DOHH2 (cell line): ENCODE results near the gene ZNF81.

ENCODE experiments used
- H3F3A ChIP-seq: fragments of 200-600 bp; sonication (generic), shearing (Covaris generic); 2 replicates; pipeline ENCODE4 v1.6.0; 2016; ENCODE audit warnings: antibody characterized with exemption, mild to moderate bottlenecking; ENCODE audit not compliant: control insufficient read depth, insufficient read depth
- H3K27ac ChIP-seq: fragments of 200-600 bp; sonication (generic); 2 replicates; pipeline ENCODE4 v1.5.1; 2014; ENCODE audit warnings: low read depth, mild to moderate bottlenecking, low read length, moderate library complexity
- H3K27me3 ChIP-seq: fragments of 200-600 bp; sonication (generic); 2 replicates; pipeline ENCODE4 v1.6.1; 2014; ENCODE audit warnings: mild to moderate bottlenecking, low read length, mixed read lengths; ENCODE audit not compliant: control insufficient read depth
- H3K36me3 ChIP-seq: fragments of 200-600 bp; sonication (generic); 2 replicates; pipeline ENCODE4 v1.6.1; 2014; ENCODE audit warnings: mild to moderate bottlenecking, low read length, moderate library complexity, mixed read lengths; ENCODE audit not compliant: control insufficient read depth
- H3K4me1 ChIP-seq: fragments of 200-600 bp; sonication (generic); 2 replicates; pipeline ENCODE4 v1.6.1; 2014; ENCODE audit warnings: mild to moderate bottlenecking, low read length, mixed read lengths; ENCODE audit not compliant: control insufficient read depth
- H3K4me2 ChIP-seq: fragments of 200-600 bp; sonication (generic); 2 replicates; pipeline ENCODE4 v1.6.0; 2014; ENCODE audit warnings: mild to moderate bottlenecking, low read length, moderate library complexity
- H3K4me3 ChIP-seq: fragments of 200-600 bp; sonication (generic); 2 replicates; pipeline ENCODE4 v1.5.1; 2014; ENCODE audit warnings: mild to moderate bottlenecking, low read length, mixed read lengths
- H3K79me2 ChIP-seq: fragments of 200-600 bp; sonication (generic); 2 replicates; pipeline ENCODE4 v1.6.1; 2014; ENCODE audit warnings: mild to moderate bottlenecking, low read length, mixed read lengths; ENCODE audit not compliant: control insufficient read depth
- H3K9me2 ChIP-seq: fragments of 200-600 bp; sonication (generic); replicated peaks from 2 replicates; pipeline ENCODE4 v1.6.1; 2014; ENCODE audit warnings: mild to moderate bottlenecking, low read length, mixed read lengths; ENCODE audit not compliant: control insufficient read depth
- H3K9me3 ChIP-seq: fragments of 200-600 bp; sonication (generic); 2 replicates; pipeline ENCODE4 v1.6.1; 2014; ENCODE audit warnings: antibody characterized with exemption, low read length, mixed read lengths; ENCODE audit not compliant: control insufficient read depth, insufficient read depth
- H4K20me1 ChIP-seq: fragments of 200-600 bp; sonication (generic); 2 replicates; pipeline ENCODE4 v1.6.0; 2014; ENCODE audit warnings: low read depth, mild to moderate bottlenecking, antibody characterized with exemption, low read length, moderate library complexity; ENCODE audit not compliant: control insufficient read depth, insufficient read depth
- EZH2phosphoT487 ChIP-seq: fragments of 200-600 bp; sonication (generic); IDR thresholded peaks from 2 replicates; pipeline ENCODE4 v1.6.1; 2017; ENCODE audit warnings: borderline replicate concordance, mild to moderate bottlenecking, antibody characterized with exemption, low read length, moderate library complexity, mixed read lengths
- TF ChIP-seq, protein P1 (sequence below): fragments of 200-600 bp; sonication (generic); IDR thresholded peaks from one replicate; pipeline ENCODE4 v1.5.1; 2014; ENCODE audit warnings: antibody characterized with exemption, mild to moderate bottlenecking, low read depth, low read length; ENCODE audit not compliant: poor library complexity, severe bottlenecking

The ZNF81 gene

GRCh38 chrX:47885501-47885900, 48.8 kb downstream of the ZNF81 start:
- Histone ChIP-seq H4K20me1 (no peaks in the 10 kb centered on the region), H3K4me3 (no peak overlapping the region), H3F3A (no peaks in the 10 kb centered on the region), H3K27ac (no peak overlapping the region), H3K36me3 (no peaks in the 10 kb centered on the region), H3K4me1 (no peaks in the 10 kb centered on the region), H3K9me2 (no peaks in the 10 kb centered on the region), H3K27me3 (no peaks in the 10 kb centered on the region), H3K4me2 (no peak overlapping the region), H3K79me2 (no peaks in the 10 kb centered on the region), H3K9me3 (no peaks in the 10 kb centered on the region)
- no peak for TF ChIP-seq EZH2phosphoT487
- TF ChIP-seq, protein P1, sequence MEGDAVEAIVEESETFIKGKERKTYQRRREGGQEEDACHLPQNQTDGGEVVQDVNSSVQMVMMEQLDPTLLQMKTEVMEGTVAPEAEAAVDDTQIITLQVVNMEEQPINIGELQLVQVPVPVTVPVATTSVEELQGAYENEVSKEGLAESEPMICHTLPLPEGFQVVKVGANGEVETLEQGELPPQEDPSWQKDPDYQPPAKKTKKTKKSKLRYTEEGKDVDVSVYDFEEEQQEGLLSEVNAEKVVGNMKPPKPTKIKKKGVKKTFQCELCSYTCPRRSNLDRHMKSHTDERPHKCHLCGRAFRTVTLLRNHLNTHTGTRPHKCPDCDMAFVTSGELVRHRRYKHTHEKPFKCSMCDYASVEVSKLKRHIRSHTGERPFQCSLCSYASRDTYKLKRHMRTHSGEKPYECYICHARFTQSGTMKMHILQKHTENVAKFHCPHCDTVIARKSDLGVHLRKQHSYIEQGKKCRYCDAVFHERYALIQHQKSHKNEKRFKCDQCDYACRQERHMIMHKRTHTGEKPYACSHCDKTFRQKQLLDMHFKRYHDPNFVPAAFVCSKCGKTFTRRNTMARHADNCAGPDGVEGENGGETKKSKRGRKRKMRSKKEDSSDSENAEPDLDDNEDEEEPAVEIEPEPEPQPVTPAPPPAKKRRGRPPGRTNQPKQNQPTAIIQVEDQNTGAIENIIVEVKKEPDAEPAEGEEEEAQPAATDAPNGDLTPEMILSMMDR: no peak

DNA sequence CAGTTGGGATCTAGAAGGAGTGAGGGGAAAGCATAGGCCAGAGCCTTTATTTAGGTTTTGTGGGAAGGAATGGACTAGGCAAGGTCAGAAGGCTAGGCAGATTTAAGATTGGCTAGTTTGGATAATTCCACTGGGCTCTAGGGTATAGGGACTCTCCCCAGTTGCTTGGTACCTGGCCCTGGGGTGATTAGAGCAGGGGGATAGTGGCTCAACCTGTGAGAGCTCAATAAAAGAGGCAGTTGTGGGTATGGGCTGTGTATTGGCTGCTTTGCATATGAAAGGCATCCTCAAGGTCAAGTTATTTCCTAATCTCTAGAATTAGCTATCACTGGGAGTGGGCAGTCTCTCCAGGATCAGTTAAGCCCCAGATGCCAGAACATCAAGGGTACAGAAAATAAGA, 61.3 kb downstream of the ZNF81 start:
- Histone ChIP-seq H3K36me3 (no peaks in the 10 kb centered on the region), H3K27ac (no peak overlapping the region)
- no peak for TF ChIP-seq EZH2phosphoT487
- TF ChIP-seq, protein P1: no peak

GRCh38 chrX:47900833-47901232, 64.1 kb downstream of the ZNF81 start:
- Histone ChIP-seq H3F3A (no peaks in the 10 kb centered on the region), H3K9me3 (no peaks in the 10 kb centered on the region), H3K4me2 (peak overlapping the region; percentile 58), H4K20me1 (no peaks in the 10 kb centered on the region), H3K4me3 (peak overlapping the region; percentile 33), H3K9me2 (no peaks in the 10 kb centered on the region), H3K27me3 (no peaks in the 10 kb centered on the region), H3K27ac (no peak overlapping the region), H3K79me2 (no peaks in the 10 kb centered on the region), H3K4me1 (peaks cover 17% of the 10 kb centered on the region), H3K36me3 (no peaks in the 10 kb centered on the region)
- TF ChIP-seq, protein P1: no peak
- no peak for TF ChIP-seq EZH2phosphoT487

More for the DNA sequence above, 61.3 kb downstream of the ZNF81 start:
- Histone ChIP-seq H4K20me1 (no peaks in the 10 kb centered on the region), H3K79me2 (no peaks in the 10 kb centered on the region), H3K4me2 (no peak overlapping the region), H3K4me1 (peaks cover 17% of the 10 kb centered on the region), H3K9me2 (no peaks in the 10 kb centered on the region), H3K27me3 (no peaks in the 10 kb centered on the region), H3K4me3 (no peak overlapping the region), H3K9me3 (no peaks in the 10 kb centered on the region), H3F3A (no peaks in the 10 kb centered on the region)
